GM19193 (cell line): ENCODE data around the gene MYO7B.

Experiments
- POLR2A ChIP-seq: IDR thresholded peaks from 4 replicates; pipeline ENCODE4 v1.6.1; 2011; ENCODE audit not compliant: insufficient read depth, insufficient read length; ENCODE audit errors: extremely low read depth

The MYO7B gene

DNA sequence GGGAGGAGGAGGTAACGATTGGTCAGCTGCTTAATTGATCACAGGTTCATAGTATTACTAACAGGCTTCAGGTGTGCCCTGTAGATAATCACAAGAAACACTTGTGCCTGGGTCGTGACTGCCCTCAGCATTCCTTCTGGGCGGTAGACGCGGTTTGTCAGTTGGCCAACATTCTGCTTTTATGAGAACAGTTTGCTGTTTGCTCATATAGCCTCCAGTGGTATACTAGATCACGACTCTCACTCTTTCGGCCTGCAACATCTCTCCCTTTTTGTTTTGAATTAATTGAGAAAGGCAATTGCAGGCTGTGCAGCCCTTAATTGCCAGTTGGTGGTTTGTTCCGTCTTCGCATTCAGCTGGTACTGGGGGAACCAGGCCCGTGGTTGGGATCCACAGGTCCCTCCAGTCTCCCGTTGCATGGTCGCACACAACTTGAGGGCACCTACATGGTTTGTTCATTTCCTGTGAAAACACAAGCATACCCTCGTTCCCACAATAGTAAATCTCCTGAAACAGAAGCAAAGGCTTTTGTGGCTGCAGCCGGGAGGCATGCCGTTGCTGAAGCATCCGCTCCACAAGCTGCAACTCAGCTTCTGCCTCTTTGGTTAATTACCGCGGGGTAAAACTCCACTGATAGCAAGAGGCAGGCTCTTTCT is 80.2 kb downstream of the MYO7B start:
- no peak for TF ChIP-seq POLR2A

DNA sequence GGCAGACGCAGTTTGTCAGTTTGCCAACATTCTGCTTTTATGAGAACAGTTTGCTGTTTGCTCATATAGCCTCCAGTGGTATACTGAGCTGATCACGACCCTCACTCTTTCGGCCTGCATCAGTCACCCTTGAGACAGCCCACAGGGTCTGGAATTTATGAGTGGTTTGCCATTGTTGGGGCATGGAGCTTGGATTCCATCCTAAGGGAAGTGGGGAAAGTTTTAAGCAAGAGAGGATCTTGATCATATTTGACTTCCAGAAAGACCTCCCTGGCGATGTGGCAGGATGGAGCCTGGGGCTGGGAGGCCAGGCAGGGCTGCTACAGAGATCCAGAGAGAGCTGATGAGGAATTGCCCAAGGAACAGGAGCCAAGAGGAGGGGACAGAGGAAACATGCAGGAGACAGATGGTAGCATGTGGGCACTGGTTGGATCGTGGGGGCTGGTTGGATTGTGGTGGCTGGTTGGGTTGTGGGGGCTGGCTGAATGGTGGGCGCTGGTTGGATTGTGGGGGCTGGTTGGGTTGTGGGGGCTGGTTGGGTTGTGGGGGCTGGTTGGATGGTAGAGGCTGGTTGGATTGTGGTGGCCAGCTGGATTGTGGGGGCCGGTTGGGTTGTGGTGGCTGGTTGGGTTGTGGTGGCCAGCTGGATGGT is 83.2 kb downstream of the MYO7B start:
- TF ChIP-seq POLR2A = no peak

DNA sequence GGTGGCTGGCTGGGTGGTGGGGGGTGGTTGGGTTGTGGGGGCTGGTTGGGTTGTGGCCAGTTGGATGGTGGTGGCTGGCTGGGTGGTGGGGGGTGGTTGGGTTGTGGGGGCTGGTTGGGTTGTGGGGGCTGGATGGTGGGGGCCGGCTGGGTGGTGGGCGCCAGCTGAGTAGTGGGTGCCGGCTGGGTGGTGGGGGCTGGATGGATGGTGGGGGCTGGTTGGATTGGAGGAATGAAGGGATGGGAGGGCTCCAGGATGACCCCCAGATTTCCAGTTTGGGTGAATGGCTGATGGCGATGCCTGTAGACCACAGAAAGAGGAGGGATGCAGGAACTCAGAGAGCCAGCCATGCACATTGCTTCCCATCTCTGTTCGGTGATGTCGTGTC is 83.7 kb downstream of the MYO7B start:
- no peak for TF ChIP-seq POLR2A

GRCh38 chr2:127619877-127620705 is 84.6 kb downstream of the MYO7B start:
- no peak for TF ChIP-seq POLR2A

DNA sequence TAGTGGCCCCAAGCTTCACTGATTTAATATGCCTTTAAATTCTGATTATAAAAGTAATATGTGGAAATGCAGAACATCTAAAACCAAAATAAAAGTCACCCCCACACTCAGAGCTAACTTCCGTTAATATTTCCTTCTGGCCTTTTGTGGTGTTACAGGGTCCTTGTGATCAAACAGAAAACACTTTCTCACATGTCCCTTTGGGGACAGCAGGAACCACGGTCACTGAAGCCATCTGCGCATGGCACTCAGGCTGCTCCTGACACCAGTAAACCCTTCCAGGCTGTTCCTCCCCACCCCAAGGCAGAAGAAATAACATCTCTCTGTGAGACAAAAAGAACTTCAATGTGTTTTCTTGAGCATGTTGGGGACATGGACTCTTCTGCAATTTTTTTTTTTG is 85.4 kb downstream of the MYO7B start:
- no peak for TF ChIP-seq POLR2A

DNA sequence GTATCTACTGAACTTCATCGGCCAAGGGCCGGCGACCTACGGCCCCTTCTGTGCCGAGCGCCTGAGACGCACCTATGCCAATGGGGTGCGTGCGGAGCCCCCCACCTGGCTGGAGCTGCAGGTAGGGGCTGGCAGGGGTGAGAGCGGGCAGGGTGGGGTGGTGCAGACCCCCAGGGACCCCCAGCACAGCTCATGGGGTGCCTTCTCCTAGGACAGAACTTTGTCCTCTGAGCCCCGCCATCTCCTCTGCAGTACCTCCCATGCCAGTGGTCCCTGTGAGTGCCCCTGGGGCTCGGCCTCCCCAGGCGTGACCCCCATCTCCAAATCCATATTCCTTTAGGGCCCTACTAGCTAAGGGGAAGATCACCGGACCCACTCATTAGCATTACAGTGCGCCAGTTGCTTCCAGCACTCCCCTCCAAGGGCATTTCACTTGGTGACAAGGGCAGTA is 86.5 kb downstream of the MYO7B start:
- TF ChIP-seq POLR2A = no peak

DNA sequence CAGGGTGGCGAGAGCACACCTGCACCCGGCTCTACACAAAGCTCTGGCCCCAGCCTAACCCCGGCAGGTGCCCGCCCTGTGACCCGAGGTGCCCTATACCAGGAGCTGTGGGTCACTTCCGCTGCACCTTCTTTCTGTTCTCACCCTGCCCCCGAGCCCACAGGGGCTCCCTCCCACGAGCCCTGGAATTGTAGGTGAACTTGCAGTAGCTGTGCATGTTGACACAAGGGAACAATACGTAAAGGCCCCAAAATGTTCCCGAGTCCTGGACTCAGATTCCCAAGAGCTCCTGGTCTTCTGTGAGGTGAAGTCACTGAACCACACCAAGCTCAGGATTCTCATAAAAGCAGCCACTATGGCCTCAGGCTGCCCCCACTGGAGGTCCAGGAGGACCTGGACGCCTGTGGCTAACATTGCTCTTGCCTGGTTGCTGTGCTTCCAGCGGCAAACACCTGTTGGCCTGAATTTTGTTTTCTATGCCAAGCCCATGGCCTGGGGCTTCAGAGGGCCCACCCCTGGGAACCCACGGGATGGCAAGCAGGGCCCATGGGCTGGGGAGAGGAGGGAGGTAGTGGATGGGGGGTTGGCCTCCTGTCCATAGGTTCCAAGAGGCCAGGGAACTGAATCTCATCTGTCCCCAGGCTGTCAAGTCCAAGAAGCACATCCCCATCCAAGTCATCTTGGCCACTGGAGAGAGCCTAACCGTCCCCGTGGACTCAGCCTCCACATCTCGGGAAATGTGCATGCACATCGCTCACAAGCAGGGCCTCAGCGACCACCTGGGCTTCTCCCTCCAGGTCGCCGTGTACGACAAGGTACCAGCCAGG is 87.3 kb downstream of the MYO7B start:
- TF ChIP-seq POLR2A = no peak

DNA sequence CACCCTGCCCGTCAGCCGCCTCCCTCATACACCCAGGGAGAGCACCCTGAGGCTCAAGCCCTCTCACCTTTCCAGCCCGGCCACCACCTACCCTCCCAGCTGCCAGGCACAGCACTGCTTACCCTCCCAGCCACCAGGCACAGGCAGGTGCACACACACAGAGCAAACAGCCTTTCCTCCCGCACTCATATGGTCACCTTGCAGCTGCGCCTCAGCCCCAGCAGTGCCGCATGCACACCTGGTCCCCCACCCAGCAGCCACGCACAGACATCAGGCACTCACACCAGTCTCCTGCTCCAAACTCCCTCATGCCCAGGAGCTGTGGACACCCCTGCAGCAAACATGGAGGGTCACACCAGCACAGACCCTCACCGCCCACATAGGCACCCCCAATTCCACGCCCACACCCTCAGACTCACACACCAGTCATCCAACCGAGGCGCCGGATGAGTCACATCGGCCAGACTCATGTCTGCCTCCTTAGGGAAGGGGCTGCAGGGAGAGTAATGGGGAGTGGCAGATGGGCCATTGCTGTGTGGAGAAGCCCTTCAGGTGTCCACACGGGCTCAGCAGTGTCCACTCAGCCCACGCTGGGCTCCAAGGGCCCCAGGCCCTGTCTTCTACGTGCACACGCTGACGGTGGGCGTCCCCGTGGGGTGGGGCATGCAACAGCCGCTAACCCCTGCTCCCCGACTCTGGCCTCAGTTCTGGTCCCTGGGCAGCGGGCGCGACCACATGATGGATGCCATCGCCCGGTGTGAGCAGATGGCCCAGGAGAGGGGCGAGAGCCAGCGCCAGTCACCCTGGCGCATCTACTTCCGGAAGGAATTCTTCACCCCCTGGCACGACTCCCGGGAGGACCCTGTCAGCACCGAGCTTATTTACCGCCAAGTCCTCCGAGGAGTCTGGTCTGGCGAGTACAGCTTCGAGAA is 88.2 kb downstream of the MYO7B start:
- TF ChIP-seq POLR2A = no peak

GRCh38 chr2:127624320-127624755 is 88.9 kb downstream of the MYO7B start:
- no peak for TF ChIP-seq POLR2A

DNA sequence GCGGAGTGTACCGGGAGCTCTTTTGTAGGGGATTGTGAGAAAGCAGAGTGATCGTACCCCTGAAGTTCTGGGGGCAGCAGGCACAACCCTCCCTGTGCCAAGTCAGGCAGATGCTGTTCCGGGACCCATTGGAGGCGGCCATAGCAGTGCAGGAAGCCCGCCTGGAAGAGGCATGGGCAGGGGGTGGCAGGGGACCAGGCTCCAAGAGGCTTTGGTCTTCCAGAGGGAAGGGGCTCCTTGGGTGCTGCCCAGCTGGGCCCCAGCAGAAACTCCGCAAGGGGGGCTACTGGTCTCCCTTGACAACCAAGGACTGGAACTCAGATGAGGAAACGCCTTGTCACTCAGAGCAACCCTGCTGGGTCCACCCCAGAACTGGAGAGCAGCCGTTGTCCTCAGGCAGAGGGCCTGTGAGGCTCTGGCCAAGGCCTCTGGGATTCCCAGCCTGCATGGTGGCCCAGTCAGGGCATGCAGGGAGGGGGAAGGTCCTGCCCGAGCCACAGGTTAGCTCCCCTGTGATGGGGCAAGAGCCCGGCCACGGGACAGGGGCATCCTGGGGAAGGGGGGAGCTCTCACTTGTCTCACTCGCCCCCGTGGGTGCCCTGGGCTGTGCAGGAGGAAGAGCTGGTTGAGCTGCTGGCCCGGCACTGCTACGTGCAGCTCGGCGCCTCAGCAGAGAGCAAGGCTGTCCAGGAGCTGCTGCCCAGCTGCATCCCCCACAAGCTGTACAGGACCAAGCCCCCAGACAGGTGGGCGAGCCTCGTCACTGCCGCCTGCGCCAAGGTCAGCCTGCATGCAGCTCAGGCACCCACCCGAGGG is 89.5 kb downstream of the MYO7B start:
- TF ChIP-seq POLR2A = no peak

- TF ChIP-seq POLR2A = no peak
These were observed 90.1 kb downstream of the MYO7B start for GRCh38 chr2:127625572-127625951.

GRCh38 chr2:127626175-127626574 is 90.7 kb downstream of the MYO7B start:
- TF ChIP-seq POLR2A = no peak
